HG02973 (cell line): ENCODE results near the gene IL24.

ENCODE experiments used
- ATAC-seq: cut with Tn5 transposase; IDR thresholded peaks from one replicate; pipeline ENCODE4 v1.9.1; 2021; ENCODE audit warnings: moderate library complexity; ENCODE audit not compliant: unreplicated experiment

The IL24 gene

GRCh38 chr1:206903687-206904086 lies 6.4 kb downstream of the IL24 start:
- ATAC-seq = no peak

- ATAC-seq = no peak
These were observed 7.3 kb downstream of the IL24 start for GRCh38 chr1:206904423-206905142.

- ATAC-seq = peak; percentile 55
These were observed 8.3 kb downstream of the IL24 start for GRCh38 chr1:206905295-206906164.

GRCh38 chr1:206907304-206907991 lies 10.2 kb downstream of the IL24 start:
- no peak for ATAC-seq

- ATAC-seq = no peak
These were observed 10.8 kb downstream of the IL24 start for GRCh38 chr1:206908038-206908437.

- ATAC-seq = no peak
These were observed 12.1 kb downstream of the IL24 start for GRCh38 chr1:206909161-206909882.

- ATAC-seq = no peak
These were observed 12.7 kb downstream of the IL24 start for GRCh38 chr1:206909883-206910318.

- no peak for ATAC-seq
These were observed 13.9 kb downstream of the IL24 start for GRCh38 chr1:206911064-206911663.

GRCh38 chr1:206912445-206913095 lies 15.3 kb downstream of the IL24 start:
- peak; percentile 46 for ATAC-seq

GRCh38 chr1:206913766-206914537 lies 16.7 kb downstream of the IL24 start:
- ATAC-seq = no peak

GRCh38 chr1:206915030-206915735 lies 17.9 kb downstream of the IL24 start:
- no peak for ATAC-seq

GRCh38 chr1:206916000-206916709 lies 18.9 kb downstream of the IL24 start:
- ATAC-seq = no peak

GRCh38 chr1:206918076-206918475 lies 20.8 kb downstream of the IL24 start:
- ATAC-seq = no peak

GRCh38 chr1:206921772-206922265 lies 24.6 kb downstream of the IL24 start, which contains the start of gene FCMR:
FCMR (minus strand) TSS chr1:206921941; CDS start chr1:206921854, 87 bp downstream.
- ATAC-seq = no peak

- no peak for ATAC-seq
These were observed 25.3 kb downstream of the IL24 start for GRCh38 chr1:206922524-206922923.

GRCh38 chr1:206923009-206923960 lies 26.0 kb downstream of the IL24 start:
- no peak for ATAC-seq
